ENCODE results near the gene ZDHHC14.

ZDHHC14 gene

GRCh38 chr6:157450931-157451742, 70.1 kb downstream of the ZDHHC14 start:
- H3K9me3 Mint-ChIP-seq: peaks cover under 1% of the 10 kb centered on the region
- no peak for DNase-seq (ENCODE audit: low spot score)
- H3K4me1 Mint-ChIP-seq (ENCODE audit: low read depth): peaks cover 6% of the 10 kb centered on the region
- H3K36me3 Mint-ChIP-seq (ENCODE audit: low read depth): peaks cover under 1% of the 10 kb centered on the region
- H3K4me3 Mint-ChIP-seq: no peak overlapping the region
- H3K27ac Mint-ChIP-seq: no peak overlapping the region
- no peaks in the 10 kb centered on the region for H3K27me3 Mint-ChIP-seq (ENCODE audit: low read depth)

- H3K27ac Mint-ChIP-seq: no peak overlapping the region
- peaks cover 12% of the 10 kb centered on the region for H3K4me1 Mint-ChIP-seq (ENCODE audit: low read depth)
- peaks cover 5% of the 10 kb centered on the region for H3K9me3 Mint-ChIP-seq
- peaks cover 4% of the 10 kb centered on the region for H3K36me3 Mint-ChIP-seq (ENCODE audit: low read depth)
- no peaks in the 10 kb centered on the region for H3K27me3 Mint-ChIP-seq (ENCODE audit: low read depth)
- DNase-seq (ENCODE audit: low spot score): no peak
- no peak overlapping the region for H3K4me3 Mint-ChIP-seq
Observed at GRCh38 chr6:157452096-157452495, 71.1 kb downstream of the ZDHHC14 start.

- H3K4me1 Mint-ChIP-seq (ENCODE audit: low read depth): peaks cover 14% of the 10 kb centered on the region
- H3K4me3 Mint-ChIP-seq: no peak overlapping the region
- no peak overlapping the region for H3K27ac Mint-ChIP-seq
- no peaks in the 10 kb centered on the region for H3K27me3 Mint-ChIP-seq (ENCODE audit: low read depth)
- H3K9me3 Mint-ChIP-seq: peaks cover 5% of the 10 kb centered on the region
- DNase-seq (ENCODE audit: low spot score): no peak
- H3K36me3 Mint-ChIP-seq (ENCODE audit: low read depth): peaks cover 4% of the 10 kb centered on the region
Observed at GRCh38 chr6:157453131-157453530, 72.1 kb downstream of the ZDHHC14 start.

GRCh38 chr6:157453978-157454377, 73.0 kb downstream of the ZDHHC14 start:
- peaks cover 4% of the 10 kb centered on the region for H3K36me3 Mint-ChIP-seq (ENCODE audit: low read depth)
- H3K4me1 Mint-ChIP-seq (ENCODE audit: low read depth): peaks cover 15% of the 10 kb centered on the region
- H3K27ac Mint-ChIP-seq: no peak overlapping the region
- H3K27me3 Mint-ChIP-seq (ENCODE audit: low read depth): no peaks in the 10 kb centered on the region
- peaks cover 5% of the 10 kb centered on the region for H3K9me3 Mint-ChIP-seq
- H3K4me3 Mint-ChIP-seq: no peak overlapping the region
- no peak for DNase-seq (ENCODE audit: low spot score)

GRCh38 chr6:157454762-157455714, 74.0 kb downstream of the ZDHHC14 start:
- peaks cover 20% of the 10 kb centered on the region for H3K4me1 Mint-ChIP-seq (ENCODE audit: low read depth)
- H3K36me3 Mint-ChIP-seq (ENCODE audit: low read depth): peaks cover 6% of the 10 kb centered on the region
- no peaks in the 10 kb centered on the region for H3K27me3 Mint-ChIP-seq (ENCODE audit: low read depth)
- DNase-seq (ENCODE audit: low spot score): no peak
- H3K27ac Mint-ChIP-seq: no peak overlapping the region
- no peak overlapping the region for H3K4me3 Mint-ChIP-seq
- H3K9me3 Mint-ChIP-seq: peaks cover 5% of the 10 kb centered on the region

- H3K27me3 Mint-ChIP-seq (ENCODE audit: low read depth): no peaks in the 10 kb centered on the region
- peak overlapping the region; percentile 64 for H3K27ac Mint-ChIP-seq
- peaks cover 27% of the 10 kb centered on the region for H3K4me1 Mint-ChIP-seq (ENCODE audit: low read depth)
- H3K36me3 Mint-ChIP-seq (ENCODE audit: low read depth): peaks cover 6% of the 10 kb centered on the region
- no peak for DNase-seq (ENCODE audit: low spot score)
- H3K9me3 Mint-ChIP-seq: peaks cover 5% of the 10 kb centered on the region
- H3K4me3 Mint-ChIP-seq: peak overlapping the region; percentile 70
Observed at GRCh38 chr6:157455731-157456523, 74.9 kb downstream of the ZDHHC14 start.

GRCh38 chr6:157456524-157456829, 75.5 kb downstream of the ZDHHC14 start:
- peaks cover 6% of the 10 kb centered on the region for H3K36me3 Mint-ChIP-seq (ENCODE audit: low read depth)
- peak overlapping the region; percentile 64 for H3K27ac Mint-ChIP-seq
- peaks cover 5% of the 10 kb centered on the region for H3K9me3 Mint-ChIP-seq
- no peaks in the 10 kb centered on the region for H3K27me3 Mint-ChIP-seq (ENCODE audit: low read depth)
- H3K4me1 Mint-ChIP-seq (ENCODE audit: low read depth): peaks cover 31% of the 10 kb centered on the region
- DNase-seq (ENCODE audit: low spot score): peak; percentile 32
- H3K4me3 Mint-ChIP-seq: peak overlapping the region; percentile 70

- DNase-seq (ENCODE audit: low spot score): no peak
- Mint-ChIP-seq H3K4me3 (no peak overlapping the region), H3K4me1 (ENCODE audit: low read depth) (peaks cover 35% of the 10 kb centered on the region), H3K9me3 (peaks cover 5% of the 10 kb centered on the region), H3K27me3 (ENCODE audit: low read depth) (no peaks in the 10 kb centered on the region), H3K36me3 (ENCODE audit: low read depth) (peaks cover 6% of the 10 kb centered on the region), H3K27ac (no peak overlapping the region)
Observed at GRCh38 chr6:157457787-157458186, 76.8 kb downstream of the ZDHHC14 start.

- Mint-ChIP-seq H3K4me1 (ENCODE audit: low read depth) (peaks cover 45% of the 10 kb centered on the region), H3K4me3 (peak overlapping the region; percentile 41)
Observed at GRCh38 chr6:157459327-157459726, 78.3 kb downstream of the ZDHHC14 start.

GRCh38 chr6:157460182-157460999, 79.4 kb downstream of the ZDHHC14 start:
- Mint-ChIP-seq H3K27ac (peak overlapping the region; percentile 62), H3K27me3 (ENCODE audit: low read depth) (no peaks in the 10 kb centered on the region), H3K9me3 (peaks cover 5% of the 10 kb centered on the region), H3K4me1 (ENCODE audit: low read depth) (peaks cover 55% of the 10 kb centered on the region), H3K36me3 (ENCODE audit: low read depth) (peaks cover 8% of the 10 kb centered on the region), H3K4me3 (peak overlapping the region; percentile 39)
- DNase-seq (ENCODE audit: low spot score): no peak

More at GRCh38 chr6:157459327-157459726, 78.3 kb downstream of the ZDHHC14 start:
- peak; percentile 79 for DNase-seq (ENCODE audit: low spot score)
- H3K9me3 Mint-ChIP-seq: peaks cover 5% of the 10 kb centered on the region
- peak overlapping the region; percentile 72 for H3K27ac Mint-ChIP-seq
- peaks cover 6% of the 10 kb centered on the region for H3K36me3 Mint-ChIP-seq (ENCODE audit: low read depth)
- no peaks in the 10 kb centered on the region for H3K27me3 Mint-ChIP-seq (ENCODE audit: low read depth)

- peak overlapping the region; percentile 62 for H3K27ac Mint-ChIP-seq
- peaks cover 6% of the 10 kb centered on the region for H3K36me3 Mint-ChIP-seq (ENCODE audit: low read depth)
- peaks cover 3% of the 10 kb centered on the region for H3K9me3 Mint-ChIP-seq
- H3K27me3 Mint-ChIP-seq (ENCODE audit: low read depth): no peaks in the 10 kb centered on the region
- peak overlapping the region; percentile 39 for H3K4me3 Mint-ChIP-seq
- peak; percentile 88 for DNase-seq (ENCODE audit: low spot score)
- peaks cover 50% of the 10 kb centered on the region for H3K4me1 Mint-ChIP-seq (ENCODE audit: low read depth)
Observed at GRCh38 chr6:157461000-157461915, 80.3 kb downstream of the ZDHHC14 start.
